ENCODE data around the gene ATP9A. TPM values are rescaled to one million over a fixed set of nuclear protein-coding genes. Genes with fewer than 3 reads are reported as not detected.
"Not testable (repeated sequence)": the region's sequence is repeated elsewhere in the genome, so short reads cannot be mapped to it uniquely, and the experiment has no call there.

The ATP9A gene, protein sequence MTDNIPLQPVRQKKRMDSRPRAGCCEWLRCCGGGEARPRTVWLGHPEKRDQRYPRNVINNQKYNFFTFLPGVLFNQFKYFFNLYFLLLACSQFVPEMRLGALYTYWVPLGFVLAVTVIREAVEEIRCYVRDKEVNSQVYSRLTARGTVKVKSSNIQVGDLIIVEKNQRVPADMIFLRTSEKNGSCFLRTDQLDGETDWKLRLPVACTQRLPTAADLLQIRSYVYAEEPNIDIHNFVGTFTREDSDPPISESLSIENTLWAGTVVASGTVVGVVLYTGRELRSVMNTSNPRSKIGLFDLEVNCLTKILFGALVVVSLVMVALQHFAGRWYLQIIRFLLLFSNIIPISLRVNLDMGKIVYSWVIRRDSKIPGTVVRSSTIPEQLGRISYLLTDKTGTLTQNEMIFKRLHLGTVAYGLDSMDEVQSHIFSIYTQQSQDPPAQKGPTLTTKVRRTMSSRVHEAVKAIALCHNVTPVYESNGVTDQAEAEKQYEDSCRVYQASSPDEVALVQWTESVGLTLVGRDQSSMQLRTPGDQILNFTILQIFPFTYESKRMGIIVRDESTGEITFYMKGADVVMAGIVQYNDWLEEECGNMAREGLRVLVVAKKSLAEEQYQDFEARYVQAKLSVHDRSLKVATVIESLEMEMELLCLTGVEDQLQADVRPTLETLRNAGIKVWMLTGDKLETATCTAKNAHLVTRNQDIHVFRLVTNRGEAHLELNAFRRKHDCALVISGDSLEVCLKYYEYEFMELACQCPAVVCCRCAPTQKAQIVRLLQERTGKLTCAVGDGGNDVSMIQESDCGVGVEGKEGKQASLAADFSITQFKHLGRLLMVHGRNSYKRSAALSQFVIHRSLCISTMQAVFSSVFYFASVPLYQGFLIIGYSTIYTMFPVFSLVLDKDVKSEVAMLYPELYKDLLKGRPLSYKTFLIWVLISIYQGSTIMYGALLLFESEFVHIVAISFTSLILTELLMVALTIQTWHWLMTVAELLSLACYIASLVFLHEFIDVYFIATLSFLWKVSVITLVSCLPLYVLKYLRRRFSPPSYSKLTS
- total RNA-seq (ENCODE audit: insufficient read depth, low replicate concordance) = 19.3 TPM

DNA sequence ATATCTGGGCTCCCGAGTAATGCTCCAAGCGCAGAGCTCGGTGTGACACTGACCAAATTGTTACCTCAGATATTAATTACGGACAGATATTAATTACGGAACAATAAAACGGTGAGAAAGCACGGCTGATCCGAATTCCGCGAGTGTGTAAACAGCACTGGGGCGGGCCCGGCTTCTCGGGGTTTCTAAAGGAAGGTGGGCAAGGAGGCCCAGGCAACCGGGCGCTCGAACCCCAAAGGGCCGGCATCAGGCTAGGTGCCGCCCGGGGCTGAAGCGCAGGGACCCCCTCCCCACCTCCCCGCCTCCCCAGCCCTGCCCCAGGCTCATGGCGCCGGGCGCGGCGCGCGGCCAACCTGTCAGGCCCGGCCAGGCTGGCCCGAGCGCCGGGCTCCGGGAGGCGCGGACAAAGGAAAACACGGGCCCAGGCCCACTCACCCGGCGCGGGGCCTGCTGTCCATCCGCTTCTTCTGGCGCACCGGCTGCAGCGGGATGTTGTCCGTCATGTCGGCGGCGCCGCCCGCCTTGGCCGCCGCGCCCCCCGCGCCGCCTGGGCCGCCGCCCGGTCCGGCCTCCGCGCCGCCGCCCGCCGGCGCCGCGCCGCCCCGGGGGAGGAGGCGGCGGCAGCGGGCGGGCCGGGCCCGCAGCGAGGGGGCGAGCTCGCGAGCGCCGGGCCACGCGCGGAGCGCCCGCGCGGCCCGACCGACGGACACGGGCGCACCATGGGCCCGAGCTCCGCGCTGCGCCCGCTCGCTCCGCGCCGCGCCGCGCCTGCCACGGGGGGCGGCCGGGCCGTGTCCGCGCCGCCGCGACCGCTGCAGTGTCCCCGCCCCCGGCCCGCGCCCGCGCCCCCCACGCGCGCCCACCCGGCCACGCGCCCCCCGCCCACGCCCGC, at the start of gene ATP9A:
Gene ATP9A, minus strand, starts transcription at position 524 of the 892 bp plus-strand sequence. Its CDS starts 21 bp downstream, at position 503.
- DNase-seq (ENCODE audit: low spot score) = peak; percentile 19

DNA sequence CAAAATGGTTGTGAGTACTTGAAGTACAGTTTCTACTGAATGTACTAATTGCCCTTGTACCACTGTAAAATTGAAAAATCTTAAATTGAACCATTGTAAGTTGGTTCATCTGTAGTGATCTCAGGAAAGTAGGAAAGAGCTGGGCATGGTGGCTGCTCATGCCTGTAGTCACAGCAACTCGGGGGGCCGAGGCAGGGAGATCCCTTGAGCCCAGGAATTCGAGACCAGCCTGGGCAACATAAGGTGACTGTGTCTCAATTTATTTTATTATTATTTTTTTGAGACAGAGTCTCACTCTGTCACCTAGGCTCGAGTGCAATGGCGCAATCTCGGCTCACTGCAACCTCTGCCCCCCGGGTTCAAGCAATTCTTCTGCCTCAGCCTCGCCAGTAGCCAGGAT, 48.7 kb upstream of the ATP9A start:
- DNase-seq (ENCODE audit: low spot score) = not testable (repeated sequence)

DNA sequence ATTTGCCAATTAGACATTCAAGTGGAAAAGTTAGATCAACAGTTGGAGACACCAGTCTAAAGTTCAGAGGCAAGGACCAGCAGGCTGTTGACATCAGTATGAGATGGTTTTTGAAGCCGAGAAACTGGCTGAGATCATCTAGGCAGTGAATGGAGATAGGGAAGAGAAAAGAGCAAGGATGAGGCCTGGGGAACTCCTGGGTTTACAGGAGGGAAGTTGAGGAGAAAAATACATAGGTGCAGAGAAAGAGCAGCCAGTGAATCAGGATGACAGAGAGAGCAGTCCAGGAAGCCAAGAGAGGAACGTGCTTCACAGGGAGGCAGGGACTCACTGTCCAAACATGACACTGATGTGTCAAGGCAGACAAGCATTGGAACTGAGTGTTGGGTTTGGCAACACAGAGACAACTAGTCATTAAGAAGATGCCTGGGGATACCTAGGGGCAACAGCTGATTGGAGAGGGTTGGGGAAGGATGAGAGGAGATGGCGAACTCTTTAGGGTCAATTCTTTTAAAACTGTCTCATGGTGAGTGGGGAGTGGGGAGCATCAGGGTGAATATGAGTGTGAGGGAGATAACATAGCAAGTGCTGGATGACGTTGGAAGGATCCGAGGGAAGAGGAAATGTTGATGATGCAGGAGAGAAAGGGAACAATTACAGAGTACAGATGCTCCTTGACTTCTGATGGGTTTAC, 47.3 kb upstream of the ATP9A start:
- no peak for DNase-seq (ENCODE audit: low spot score)

DNA sequence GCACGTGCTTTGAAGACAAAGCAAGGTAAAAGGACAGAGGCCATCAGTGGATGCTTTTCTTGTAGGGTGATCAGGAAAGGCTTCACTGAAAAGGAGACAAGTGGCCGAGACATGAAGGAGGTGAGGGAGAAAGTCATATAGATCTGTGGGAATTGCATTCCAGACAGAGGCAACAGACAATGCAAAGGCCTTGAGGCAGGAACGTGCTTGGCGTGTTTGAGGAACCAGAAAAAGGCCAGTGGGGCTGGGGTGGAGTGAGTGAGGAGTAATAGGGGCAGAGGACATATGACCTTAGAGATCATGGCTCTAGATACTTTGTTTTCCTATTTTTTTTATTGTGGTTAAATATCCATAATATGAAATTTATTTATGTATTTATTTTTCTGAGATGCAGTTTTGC, 44.7 kb upstream of the ATP9A start:
- no peak for DNase-seq (ENCODE audit: low spot score)

DNA sequence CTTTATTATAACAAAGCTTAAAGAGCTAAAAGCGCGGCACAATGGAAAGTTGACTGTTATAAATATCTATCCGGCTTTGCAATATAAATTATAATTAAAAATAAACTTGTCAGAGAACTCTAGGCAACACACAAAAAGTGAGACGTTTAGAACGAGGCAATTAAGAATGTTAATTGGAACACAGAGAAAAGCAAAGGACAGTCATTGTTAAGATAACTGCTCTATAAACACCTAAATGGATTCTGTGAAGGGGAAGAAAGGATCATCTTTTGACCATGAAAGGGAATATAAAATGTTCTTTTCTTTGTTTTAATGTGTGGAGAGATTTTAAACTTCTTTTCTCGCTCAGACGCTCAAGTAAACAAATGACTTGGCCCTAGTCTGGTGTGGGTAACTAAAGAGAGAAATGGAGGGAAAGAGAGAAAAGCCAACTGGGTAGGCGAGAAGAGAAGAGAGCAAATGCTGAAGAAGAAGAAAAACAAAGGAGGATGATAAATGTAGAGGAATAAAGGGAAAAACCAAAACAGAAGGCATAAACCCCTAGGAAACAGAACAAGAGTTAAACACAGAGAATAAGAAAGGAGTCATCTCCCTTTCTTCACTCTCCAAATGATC, 43.4 kb upstream of the ATP9A start:
- no peak for DNase-seq (ENCODE audit: low spot score)

DNA sequence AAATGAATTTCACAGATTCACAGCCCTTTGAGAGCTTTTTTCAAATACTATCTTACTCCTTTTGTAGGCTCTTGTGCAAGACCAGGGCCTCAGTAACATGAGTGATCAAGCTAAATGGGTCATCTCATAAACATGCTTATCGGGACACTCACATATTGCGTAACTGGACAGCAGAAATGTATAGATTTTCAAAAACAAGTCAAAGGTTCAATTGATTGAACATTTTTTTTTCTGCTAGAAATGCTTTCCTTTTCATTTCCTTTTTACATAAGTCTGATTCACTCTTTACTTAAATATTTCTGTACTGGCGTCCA, 42.8 kb upstream of the ATP9A start:
- peak; percentile 77 for DNase-seq (ENCODE audit: low spot score)

DNA sequence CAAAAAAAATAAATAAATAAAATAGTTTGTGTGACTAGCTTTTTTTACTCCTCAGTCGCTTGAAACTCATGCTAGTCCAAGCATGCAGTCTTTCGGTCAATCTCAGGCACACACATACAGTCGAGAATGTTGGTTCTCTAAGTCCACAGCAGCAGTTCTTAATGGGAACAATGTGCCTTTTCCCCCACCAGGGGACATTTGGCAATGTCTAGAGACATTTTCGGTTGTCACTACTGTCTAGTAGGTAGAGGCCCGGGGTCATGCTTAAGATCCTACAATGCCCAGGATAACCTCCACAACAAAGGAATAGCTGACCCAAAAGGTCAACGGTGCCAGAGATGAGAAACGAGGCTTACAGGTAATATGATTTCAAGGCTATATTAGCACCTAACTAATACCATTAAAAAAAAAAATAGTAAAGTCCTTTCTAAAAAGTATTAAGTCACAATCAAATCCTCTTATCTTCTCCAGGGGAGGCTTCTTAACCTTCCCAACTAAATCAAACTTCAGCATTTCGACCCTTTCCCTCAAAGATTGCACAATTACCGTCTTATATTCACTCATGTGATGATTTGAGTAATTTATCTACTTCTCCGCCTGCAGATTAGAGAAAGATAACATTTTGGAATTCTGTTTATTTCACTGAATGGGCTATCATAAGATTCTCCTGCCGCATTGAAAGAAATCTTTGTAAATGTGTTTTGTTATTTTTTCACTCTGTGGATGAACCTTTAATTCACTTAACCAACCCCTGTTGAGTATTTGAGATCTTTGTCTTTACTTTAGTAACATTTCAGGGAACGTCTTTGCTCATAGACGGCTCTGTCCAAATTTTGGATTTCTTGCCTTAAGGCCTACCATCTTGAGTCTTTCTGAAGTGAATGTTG, 42.2 kb upstream of the ATP9A start:
- no peak for DNase-seq (ENCODE audit: low spot score)

DNA sequence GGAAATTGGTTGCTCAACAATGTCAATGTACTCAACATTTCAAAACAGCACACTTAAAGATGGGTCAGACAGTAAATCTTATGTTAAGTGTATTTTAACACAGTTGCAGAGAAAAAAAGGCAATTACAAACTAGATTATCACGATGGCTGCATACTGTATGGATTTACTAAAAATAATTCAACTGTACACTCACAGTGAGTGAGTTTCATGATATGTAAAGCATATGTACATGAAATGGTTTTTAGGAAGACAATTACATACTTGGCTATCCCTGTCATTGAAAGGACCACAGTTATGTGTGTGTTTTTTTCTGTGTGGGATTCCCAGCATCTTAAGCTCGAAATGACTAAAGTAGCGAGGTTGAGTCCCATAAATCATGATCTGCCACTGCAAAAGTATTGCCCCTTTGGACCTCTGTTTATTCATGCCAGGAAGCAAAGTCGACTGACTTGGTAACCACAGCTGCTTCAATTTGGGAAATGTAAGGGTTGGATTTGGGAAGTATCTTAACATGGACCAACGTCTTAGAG, 39.6 kb upstream of the ATP9A start:
- DNase-seq (ENCODE audit: low spot score) = no peak

DNA sequence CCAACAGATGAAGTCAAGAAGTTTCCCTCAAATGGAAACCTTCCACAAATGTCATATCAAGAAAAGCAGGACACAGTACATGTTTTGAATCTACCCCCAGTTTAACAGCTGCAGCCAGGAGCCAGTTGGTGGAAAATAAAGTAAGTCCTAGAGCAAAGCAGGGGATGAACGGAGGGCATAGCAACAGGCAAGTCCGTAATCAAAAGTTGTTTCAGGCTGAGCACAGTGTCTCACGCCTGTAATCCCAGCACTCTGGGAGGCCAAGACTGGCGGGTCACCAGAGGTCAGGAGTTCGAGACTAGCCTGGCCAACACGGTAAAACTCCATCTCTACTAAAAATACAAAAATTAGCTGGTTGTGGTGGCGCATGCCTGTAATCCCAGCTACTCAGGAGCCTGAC, 36.6 kb upstream of the ATP9A start:
- no peak for DNase-seq (ENCODE audit: low spot score)

DNA sequence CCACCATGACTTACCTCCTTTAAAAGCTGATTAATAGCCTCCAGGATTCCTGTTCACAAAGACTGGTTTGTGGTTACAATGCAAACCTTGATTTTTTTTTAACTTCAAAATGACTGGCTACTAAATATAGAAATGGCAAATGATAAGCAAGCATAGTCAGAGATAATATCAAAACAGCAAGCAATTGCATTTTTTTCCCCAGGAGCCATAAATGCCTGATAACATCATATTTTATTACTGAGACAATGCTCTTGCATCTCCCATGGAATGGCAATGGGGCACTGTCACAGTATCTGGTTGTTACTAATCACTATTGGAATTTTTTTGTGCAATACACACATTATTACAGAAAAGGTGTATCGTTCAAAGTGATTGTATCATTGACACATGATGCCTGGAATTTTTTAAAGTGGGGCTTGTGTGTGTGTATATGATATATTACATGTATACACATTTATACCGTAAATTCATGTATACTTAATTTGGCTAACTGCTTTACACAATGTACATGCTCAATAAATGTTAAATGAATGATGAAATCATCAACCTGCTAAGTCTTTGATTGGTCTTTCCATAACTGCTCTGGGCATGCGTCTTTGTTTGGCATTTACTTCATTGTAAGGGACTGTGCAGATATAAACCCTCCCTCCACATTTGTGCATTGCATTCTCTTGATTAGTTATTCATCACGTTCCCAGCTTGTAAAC, 35.1 kb upstream of the ATP9A start:
- no peak for DNase-seq (ENCODE audit: low spot score)

DNA sequence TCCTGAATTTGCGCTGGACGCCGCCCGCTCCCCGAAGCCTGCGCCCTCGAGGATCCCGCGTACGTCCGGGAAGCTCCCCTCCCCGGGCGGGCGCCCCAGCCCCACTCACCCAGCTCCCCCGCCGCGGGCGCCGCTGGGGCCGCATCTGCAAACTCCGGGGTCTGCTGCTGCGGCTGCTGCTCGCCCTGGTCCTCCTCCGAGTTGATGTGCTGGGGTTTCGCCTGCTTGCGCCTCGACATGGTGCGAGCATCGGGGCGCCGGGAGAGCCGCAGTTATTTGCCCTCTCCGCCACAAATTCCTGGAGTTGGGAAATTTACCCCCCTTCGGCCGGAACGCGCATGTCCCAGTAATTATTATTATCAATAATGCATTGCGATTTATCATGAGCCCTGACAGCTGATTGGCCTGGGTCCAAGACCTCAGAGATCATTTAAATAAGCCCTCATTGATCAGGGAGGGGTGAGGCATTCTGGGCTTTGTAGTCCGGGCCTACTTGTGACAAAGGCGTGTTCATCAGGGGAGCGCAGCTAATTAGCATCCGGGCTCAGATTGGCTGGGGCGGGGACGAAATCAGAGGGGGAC, 34.1 kb upstream of the ATP9A start, which contains the start of gene SALL4:
Gene SALL4, minus strand, starts transcription at position 352 of the 582 bp plus-strand sequence. Its CDS starts 113 bp downstream, at position 239.
- no peak for DNase-seq (ENCODE audit: low spot score)

DNA sequence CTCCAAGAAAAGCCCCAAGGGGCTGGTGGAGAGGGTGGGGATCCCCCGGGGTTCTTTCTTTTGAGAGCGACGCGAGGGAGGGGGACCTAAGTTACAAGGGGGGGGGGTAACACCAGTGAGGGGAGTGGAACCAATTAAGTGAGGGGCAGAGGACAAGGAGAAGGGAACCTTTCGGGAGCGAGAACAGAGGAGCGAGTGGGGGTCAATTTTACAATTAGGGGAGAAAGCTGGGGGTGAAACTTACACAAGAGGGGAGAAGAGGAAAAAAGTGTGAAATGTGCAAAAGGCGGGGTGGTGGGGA, 33.6 kb upstream of the ATP9A start:
- DNase-seq (ENCODE audit: low spot score) = no peak

DNA sequence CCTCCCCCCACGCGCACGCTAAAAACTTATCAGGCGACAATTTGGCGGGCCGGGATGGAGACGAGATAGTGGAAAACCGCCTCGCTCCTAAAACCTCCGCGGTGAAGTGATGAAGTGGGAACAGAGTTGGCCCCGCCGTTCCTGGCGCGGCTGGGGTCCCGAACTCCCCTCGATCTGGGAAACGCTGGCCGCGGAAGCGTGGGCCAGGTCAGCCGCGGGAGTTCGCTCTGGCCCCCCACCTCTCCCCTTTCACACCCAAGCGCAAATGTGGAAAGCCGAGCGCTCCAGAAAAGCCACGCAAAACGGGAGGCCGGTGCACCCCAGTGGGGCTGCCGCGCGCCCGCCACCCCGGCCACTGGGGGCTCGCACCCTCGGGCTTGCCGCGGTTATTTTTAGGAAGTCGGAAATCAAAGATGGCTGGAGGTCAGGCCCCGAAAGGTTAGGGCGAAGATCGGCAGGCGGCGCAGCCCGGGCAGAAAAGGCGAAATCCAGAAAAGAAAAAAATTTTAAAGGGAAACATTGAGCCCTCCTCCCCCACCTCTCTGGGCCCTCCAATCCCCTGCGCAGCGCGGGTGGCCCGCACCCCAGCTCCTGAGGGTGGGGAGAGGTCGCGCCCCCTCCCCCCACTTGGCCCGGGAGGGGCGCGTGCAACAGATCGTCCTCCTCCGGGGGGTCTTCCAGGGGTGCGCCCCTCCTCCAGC, 33.1 kb upstream of the ATP9A start:
- DNase-seq (ENCODE audit: low spot score) = no peak

DNA sequence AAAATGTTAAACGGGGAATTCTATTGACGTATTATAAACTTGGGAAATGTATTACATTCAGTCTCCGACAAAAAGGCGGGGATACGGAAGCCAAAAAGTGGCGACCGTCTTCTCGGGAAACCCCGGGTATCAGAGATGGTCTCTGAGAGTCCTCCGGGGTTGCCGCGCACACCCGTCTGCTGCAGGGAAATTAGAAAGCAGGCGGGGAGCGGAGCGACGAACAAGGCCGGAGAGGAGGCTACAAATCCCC, 32.6 kb upstream of the ATP9A start:
- no peak for DNase-seq (ENCODE audit: low spot score)

DNA sequence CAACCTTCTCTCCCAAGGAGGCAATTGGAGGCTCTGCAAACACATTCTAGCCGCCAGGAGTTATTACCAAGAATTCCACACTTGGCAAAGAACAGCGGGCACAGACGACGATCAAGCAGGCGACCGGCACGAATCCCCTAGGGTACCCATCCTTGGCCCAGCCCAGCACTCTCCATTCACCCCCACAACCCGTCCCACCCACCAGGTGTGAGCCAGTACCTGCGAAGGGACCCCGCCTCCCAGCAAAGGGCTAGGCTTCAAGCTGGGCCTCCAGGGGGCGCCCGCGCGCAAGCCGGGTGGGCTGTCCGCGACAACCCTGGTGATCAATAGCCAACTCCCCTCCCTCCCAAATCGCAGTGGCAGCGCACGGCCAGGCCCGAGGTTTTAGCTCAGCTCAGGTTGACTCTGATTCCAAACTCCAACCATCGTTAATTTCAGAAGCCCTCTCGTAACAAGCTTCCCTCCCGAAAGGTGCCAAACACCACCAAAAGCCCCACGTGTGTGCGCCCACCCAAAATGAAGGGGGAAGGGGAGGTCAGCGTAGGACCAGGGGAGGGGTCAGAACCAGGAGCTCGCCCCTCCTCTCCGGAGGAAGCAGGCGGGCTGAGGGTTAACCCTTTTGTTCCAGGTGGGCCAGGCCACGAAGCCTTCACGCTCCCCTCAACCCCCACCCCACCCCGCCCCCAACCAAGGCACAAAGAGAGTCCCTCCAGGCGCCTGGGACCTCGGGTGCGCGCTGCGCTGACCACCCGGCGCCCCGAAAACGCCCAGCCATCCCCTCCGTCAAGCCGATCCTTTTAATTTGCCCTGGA, 32.1 kb upstream of the ATP9A start:
- DNase-seq (ENCODE audit: low spot score) = no peak

DNA sequence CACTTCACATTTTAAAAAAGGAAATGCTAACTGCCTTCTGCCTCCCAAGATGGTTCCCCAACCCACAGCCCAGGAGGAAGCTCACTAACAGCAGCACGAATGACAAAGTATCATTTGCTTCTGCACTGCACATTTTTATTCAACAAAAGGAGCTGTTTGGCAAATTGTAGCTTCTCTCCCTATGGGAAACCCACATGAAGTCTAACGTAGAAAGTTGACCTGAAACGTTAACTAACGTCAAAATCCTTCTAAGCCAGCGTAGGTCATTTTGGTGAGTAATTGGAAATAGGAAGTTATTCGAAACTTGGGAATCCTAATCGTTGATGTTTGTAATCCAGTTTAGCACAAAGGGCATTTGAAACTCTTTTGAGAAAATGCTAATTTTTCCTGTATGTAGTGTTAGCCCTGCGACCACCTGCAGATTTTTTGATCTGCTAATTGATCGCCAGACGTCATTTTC, 31.2 kb upstream of the ATP9A start:
- no peak for DNase-seq (ENCODE audit: low spot score)

Data from umbilical cord (tissue), 2 donors.